ENCODE measurements around the gene TRPM3.

Gene TRPM3

DNA sequence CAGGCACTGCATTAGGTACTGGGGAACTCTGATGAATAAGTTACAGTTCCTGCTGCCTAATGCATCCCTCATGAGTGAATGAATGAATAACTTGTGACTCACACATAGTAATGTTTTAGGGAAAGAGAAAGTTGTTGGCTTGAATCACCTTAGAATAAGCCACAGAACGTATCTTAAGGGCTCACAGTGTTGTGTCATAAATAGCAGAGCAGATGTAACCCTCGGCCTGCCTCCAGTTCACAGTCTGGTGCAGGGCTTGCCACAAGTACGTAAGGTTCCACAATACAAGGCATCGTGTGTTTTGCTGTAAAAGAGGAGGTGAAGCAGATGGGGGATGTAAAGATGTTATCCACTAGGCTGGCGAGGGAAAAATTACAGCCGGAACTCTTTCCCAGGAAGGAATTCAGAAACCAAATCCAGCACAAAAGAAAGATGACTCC lies 218.7 kb downstream of the TRPM3 start:
- Histone ChIP-seq H3K4me3 (ENCODE audit: low read depth, low read length) (no peak overlapping the region), H3K4me1 (ENCODE audit: control insufficient read depth, insufficient read depth, low read length) (peaks cover 13% of the 10 kb centered on the region), H3K36me3 (ENCODE audit: control insufficient read depth, insufficient read depth, low read length) (no peaks in the 10 kb centered on the region)

DNA sequence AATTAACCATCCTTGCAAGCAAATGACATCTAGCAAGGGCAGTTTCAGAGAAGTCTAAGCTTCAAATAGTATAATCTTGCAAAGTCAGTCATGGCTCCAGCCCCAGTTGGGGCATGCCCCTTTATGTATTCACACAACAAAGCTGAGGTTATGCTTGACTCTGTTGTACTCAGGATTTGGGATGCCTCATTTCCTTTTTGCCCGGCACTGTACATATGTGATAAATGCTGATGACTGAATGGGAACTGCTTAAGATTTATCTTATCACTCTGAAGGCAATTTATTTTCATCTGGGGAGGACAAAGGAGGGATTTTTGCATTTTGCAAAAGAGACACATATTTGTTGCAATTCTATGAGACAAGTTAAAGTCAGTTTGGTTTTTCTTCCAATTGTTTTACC lies 219.2 kb downstream of the TRPM3 start:
- Histone ChIP-seq H3K4me3 (ENCODE audit: low read depth, low read length) (no peak overlapping the region), H3K9ac (ENCODE audit: low read depth, low read length) (no peak overlapping the region), H3K9me3 (ENCODE audit: control insufficient read depth, insufficient read depth, low read length) (no peaks in the 10 kb centered on the region)

More for the DNA sequence above, 218.7 kb downstream of the TRPM3 start:
- H3K27me3 ChIP-seq (ENCODE audit: control insufficient read depth, insufficient read depth, low read length), result no peaks in the 10 kb centered on the region
- H3K9me3 ChIP-seq (ENCODE audit: control insufficient read depth, insufficient read depth, low read length), result no peaks in the 10 kb centered on the region
- H3K9ac ChIP-seq (ENCODE audit: low read depth, low read length), result no peak overlapping the region
- no peak overlapping the region for H3K27ac ChIP-seq (ENCODE audit: low read depth, low read length)

DNA sequence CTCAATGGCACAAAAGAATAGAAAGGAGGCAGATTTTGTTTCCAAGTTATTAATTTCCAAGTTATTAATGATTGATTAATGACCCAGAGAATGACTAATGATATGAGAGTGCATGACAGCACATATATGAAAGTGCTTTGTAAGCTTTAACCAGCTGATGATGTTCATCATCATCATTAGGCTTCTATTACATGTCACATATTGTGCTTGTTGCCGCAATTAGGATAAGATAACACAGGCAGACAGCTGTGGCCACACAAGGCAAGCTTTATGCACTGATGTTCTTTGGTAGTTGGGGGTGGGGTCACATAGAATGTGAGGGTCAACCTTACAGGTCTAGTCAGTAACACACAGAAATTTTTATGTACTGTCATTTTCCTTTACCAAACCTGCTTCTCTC lies 219.7 kb downstream of the TRPM3 start:
- Histone ChIP-seq H3K4me3 (ENCODE audit: low read depth, low read length) (no peak overlapping the region), H3K36me3 (ENCODE audit: control insufficient read depth, insufficient read depth, low read length) (no peaks in the 10 kb centered on the region)

More for the DNA sequence above, 219.2 kb downstream of the TRPM3 start:
- Histone ChIP-seq H3K36me3 (ENCODE audit: control insufficient read depth, insufficient read depth, low read length) (no peaks in the 10 kb centered on the region), H3K27ac (ENCODE audit: low read depth, low read length) (no peak overlapping the region), H3K27me3 (ENCODE audit: control insufficient read depth, insufficient read depth, low read length) (no peaks in the 10 kb centered on the region), H3K4me1 (ENCODE audit: control insufficient read depth, insufficient read depth, low read length) (peaks cover 13% of the 10 kb centered on the region)

DNA sequence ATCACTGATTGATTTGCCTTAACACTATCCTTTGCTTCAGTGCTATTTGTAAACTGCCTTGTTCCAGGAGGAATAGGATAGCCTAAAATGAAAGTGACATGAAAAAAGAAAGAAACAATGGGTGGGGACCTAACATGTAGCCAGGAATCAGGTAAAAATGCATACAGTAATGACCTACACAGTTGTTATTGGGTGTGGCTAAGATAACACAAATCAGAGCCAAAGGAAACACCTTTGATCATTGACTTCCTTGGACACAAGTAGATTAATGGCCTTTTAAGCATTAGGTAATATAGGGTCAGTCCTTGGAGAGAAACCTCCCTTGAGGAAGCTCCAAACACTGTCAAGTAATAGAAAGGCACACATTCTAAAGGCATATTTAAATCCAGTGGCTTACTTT lies 220.4 kb downstream of the TRPM3 start:
- Histone ChIP-seq H3K27me3 (ENCODE audit: control insufficient read depth, insufficient read depth, low read length) (no peaks in the 10 kb centered on the region), H3K9me3 (ENCODE audit: control insufficient read depth, insufficient read depth, low read length) (no peaks in the 10 kb centered on the region), H3K4me3 (ENCODE audit: low read depth, low read length) (no peak overlapping the region), H3K9ac (ENCODE audit: low read depth, low read length) (no peak overlapping the region), H3K4me1 (ENCODE audit: control insufficient read depth, insufficient read depth, low read length) (peaks cover 13% of the 10 kb centered on the region), H3K36me3 (ENCODE audit: control insufficient read depth, insufficient read depth, low read length) (no peaks in the 10 kb centered on the region), H3K27ac (ENCODE audit: low read depth, low read length) (no peak overlapping the region)

More for the DNA sequence above, 219.7 kb downstream of the TRPM3 start:
- Histone ChIP-seq H3K4me1 (ENCODE audit: control insufficient read depth, insufficient read depth, low read length) (peaks cover 13% of the 10 kb centered on the region), H3K27me3 (ENCODE audit: control insufficient read depth, insufficient read depth, low read length) (no peaks in the 10 kb centered on the region), H3K9me3 (ENCODE audit: control insufficient read depth, insufficient read depth, low read length) (no peaks in the 10 kb centered on the region), H3K9ac (ENCODE audit: low read depth, low read length) (no peak overlapping the region), H3K27ac (ENCODE audit: low read depth, low read length) (no peak overlapping the region)

DNA sequence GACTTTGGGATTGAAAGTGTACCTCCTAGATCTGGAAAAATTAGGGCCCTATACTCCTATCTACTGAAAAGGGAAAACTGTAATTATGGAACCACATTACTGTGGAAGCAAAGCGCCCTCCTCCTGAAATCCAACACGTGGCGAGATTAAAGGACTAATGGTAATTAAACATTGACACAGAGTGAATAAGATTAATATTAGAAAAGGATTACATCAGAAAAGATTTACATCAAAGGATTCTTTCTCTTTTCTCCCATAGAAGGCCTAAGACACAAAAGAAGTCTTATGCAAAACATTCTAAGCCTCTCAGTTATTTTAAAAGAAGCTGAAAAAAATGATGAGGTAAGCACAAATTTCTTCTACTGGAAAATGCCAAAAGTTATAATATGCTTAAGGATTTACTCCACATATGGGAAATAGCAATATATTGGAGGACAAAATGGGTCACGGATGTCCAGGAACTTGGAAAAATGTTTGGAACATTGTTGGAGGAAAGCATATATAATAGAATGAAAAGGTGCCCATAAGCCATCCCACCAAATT lies 227.8 kb downstream of the TRPM3 start:
- Histone ChIP-seq H3K36me3 (ENCODE audit: control insufficient read depth, insufficient read depth, low read length) (no peaks in the 10 kb centered on the region), H3K27me3 (ENCODE audit: control insufficient read depth, insufficient read depth, low read length) (no peaks in the 10 kb centered on the region), H3K27ac (ENCODE audit: low read depth, low read length) (no peak overlapping the region), H3K9me3 (ENCODE audit: control insufficient read depth, insufficient read depth, low read length) (no peaks in the 10 kb centered on the region), H3K4me1 (ENCODE audit: control insufficient read depth, insufficient read depth, low read length) (0 out of 2 replicates have a peak, but pooled peaks cover 6% of the 10 kb centered on the region), H3K4me3 (ENCODE audit: low read depth, low read length) (no peak overlapping the region), H3K9ac (ENCODE audit: low read depth, low read length) (no peak overlapping the region)

DNA sequence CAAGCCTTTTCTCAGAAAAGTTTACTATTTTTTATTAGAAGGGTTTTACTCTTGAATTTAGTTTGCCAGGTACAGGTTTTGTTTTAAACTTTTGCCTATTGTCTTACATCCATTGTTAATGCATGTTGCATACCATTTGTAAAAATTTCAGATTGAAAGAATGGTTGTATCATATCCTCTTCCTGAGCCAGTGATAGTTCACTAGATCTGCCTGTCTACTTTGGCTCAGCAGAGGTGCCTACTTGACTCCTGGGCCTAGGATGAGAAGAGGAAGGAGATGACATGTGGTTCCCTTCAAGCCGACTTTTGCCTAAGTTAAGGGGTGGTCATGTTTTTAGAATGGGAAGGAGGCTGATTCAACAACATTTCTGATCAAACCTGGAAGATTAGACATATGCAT lies 232.9 kb downstream of the TRPM3 start:
- H3K9me3 ChIP-seq (ENCODE audit: control insufficient read depth, insufficient read depth, low read length), result no peaks in the 10 kb centered on the region
- H3K4me1 ChIP-seq (ENCODE audit: control insufficient read depth, insufficient read depth, low read length), result peaks cover 8% of the 10 kb centered on the region; the same call in 1 of the 2 replicates
- H3K9ac ChIP-seq (ENCODE audit: low read depth, low read length), result no peak overlapping the region
- no peak overlapping the region for H3K27ac ChIP-seq (ENCODE audit: low read depth, low read length)
- no peak overlapping the region for H3K4me3 ChIP-seq (ENCODE audit: low read depth, low read length)
- no peaks in the 10 kb centered on the region for H3K36me3 ChIP-seq (ENCODE audit: control insufficient read depth, insufficient read depth, low read length)
- H3K27me3 ChIP-seq (ENCODE audit: control insufficient read depth, insufficient read depth, low read length), result no peaks in the 10 kb centered on the region

DNA sequence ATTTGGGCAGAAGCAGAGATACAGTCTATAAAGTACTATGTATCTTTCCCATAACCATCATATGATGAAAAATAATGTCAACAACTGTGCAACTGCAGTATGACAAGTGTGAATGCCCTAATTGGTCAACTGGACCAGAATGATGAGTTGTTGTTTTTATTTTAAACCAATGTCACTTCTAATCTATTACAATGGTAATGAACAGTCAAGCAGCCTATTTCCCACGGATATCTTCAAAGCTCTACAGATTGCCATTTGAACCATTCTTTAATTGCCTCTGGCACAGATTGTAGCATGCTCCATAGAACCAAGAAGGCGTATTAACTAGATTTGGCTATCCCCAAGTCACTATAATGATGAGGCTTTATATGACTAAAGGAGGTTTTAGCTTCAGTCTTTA lies 233.6 kb downstream of the TRPM3 start:
- Histone ChIP-seq H3K4me3 (ENCODE audit: low read depth, low read length) (no peak overlapping the region), H3K27ac (ENCODE audit: low read depth, low read length) (no peak overlapping the region), H3K36me3 (ENCODE audit: control insufficient read depth, insufficient read depth, low read length) (no peaks in the 10 kb centered on the region), H3K27me3 (ENCODE audit: control insufficient read depth, insufficient read depth, low read length) (no peaks in the 10 kb centered on the region), H3K9ac (ENCODE audit: low read depth, low read length) (no peak overlapping the region), H3K4me1 (ENCODE audit: control insufficient read depth, insufficient read depth, low read length) (peaks cover 7% of the 10 kb centered on the region; the same call in 1 of the 2 replicates), H3K9me3 (ENCODE audit: control insufficient read depth, insufficient read depth, low read length) (no peaks in the 10 kb centered on the region)

DNA sequence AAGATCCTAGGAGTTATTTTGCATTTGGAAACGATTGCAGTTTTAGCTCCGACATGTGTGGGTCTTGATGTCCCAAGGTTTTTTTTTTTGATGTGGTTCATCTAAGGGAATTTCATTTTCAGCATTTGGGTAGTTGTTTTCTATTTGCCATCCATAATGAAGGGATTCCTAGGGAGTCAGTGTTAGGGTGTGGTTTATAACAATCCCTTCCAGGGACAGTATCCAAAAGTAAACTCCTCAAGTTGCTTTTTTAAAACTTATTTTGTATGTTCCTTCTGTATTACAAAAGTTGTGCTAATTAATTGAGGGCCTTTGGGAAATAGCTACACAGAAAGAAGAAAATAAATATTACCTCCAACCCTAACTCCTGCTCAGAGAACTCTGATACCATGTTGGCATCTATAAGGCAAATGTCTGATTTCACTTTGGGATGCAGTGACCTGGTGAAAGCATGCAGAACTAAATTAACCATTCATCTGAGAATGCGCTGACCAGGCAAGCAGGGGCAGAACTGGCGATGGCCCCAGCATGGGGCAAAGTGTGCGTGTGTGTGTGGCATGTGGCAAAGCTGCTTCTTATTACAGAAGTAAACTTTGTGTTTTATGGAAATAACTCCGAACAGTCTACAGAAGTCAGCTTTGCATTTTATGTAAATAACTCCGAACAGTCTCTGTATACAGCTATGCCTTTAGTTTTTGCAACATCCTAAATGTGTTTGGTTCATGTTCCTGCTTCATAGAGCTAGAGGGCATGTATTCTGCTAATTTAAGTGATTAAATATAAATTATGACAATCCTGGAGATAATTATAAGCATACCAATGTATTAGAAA lies 237.2 kb downstream of the TRPM3 start:
- no peak overlapping the region for H3K9ac ChIP-seq (ENCODE audit: low read depth, low read length)
- no peaks in the 10 kb centered on the region for H3K27me3 ChIP-seq (ENCODE audit: control insufficient read depth, insufficient read depth, low read length)
- no peaks in the 10 kb centered on the region for H3K9me3 ChIP-seq (ENCODE audit: control insufficient read depth, insufficient read depth, low read length)
- no peak overlapping the region for H3K27ac ChIP-seq (ENCODE audit: low read depth, low read length)
- H3K36me3 ChIP-seq (ENCODE audit: control insufficient read depth, insufficient read depth, low read length), result no peaks in the 10 kb centered on the region
- H3K4me1 ChIP-seq (ENCODE audit: control insufficient read depth, insufficient read depth, low read length), result peaks cover 12% of the 10 kb centered on the region
- no peak overlapping the region for H3K4me3 ChIP-seq (ENCODE audit: low read depth, low read length)

DNA sequence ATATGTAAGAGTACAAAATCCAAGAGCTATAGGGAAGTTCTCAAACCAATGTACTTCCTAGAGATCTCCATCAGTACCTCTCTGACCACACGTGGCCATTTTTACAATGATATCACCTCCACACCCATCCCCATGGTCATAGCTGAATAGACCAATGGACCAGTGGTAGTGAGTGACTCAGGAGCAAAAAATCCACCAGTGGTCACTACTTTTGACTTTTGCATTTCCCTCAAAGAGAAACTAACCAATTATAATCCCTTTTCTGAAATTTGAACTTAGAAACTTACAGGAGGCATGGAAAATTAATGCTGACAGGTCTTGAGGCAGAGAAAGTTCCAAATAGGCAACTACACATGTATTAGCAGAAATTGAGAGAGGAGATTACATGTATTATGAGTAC lies 238.4 kb downstream of the TRPM3 start:
- Histone ChIP-seq H3K27me3 (ENCODE audit: control insufficient read depth, insufficient read depth, low read length) (no peaks in the 10 kb centered on the region), H3K4me1 (ENCODE audit: control insufficient read depth, insufficient read depth, low read length) (peaks cover 12% of the 10 kb centered on the region), H3K27ac (ENCODE audit: low read depth, low read length) (no peak overlapping the region), H3K9me3 (ENCODE audit: control insufficient read depth, insufficient read depth, low read length) (no peaks in the 10 kb centered on the region), H3K9ac (ENCODE audit: low read depth, low read length) (no peak overlapping the region), H3K36me3 (ENCODE audit: control insufficient read depth, insufficient read depth, low read length) (no peaks in the 10 kb centered on the region), H3K4me3 (ENCODE audit: low read depth, low read length) (no peak overlapping the region)

DNA sequence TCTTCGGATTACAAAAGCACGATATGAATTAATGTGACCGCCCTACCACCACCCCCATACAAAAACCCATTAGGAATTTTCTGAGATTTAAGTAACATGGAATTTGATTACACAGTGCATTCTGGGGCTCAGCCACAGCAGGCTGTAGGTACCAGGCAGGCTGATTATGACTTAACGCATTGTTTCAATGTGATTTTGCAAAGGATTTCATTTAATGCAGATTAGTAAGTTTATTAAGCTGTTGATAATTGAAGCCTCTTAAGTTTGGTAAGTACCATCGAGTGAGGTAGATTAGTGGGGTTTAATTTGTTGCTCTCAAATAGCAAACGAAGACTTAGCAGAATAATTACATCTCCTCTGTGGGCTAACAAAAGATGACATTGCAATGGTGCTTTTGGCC lies 240.1 kb downstream of the TRPM3 start:
- Histone ChIP-seq H3K36me3 (ENCODE audit: control insufficient read depth, insufficient read depth, low read length) (no peaks in the 10 kb centered on the region), H3K27me3 (ENCODE audit: control insufficient read depth, insufficient read depth, low read length) (no peaks in the 10 kb centered on the region), H3K27ac (ENCODE audit: low read depth, low read length) (no peak overlapping the region), H3K4me1 (ENCODE audit: control insufficient read depth, insufficient read depth, low read length) (peaks cover 12% of the 10 kb centered on the region), H3K4me3 (ENCODE audit: low read depth, low read length) (no peak overlapping the region), H3K9me3 (ENCODE audit: control insufficient read depth, insufficient read depth, low read length) (no peaks in the 10 kb centered on the region), H3K9ac (ENCODE audit: low read depth, low read length) (no peak overlapping the region)

DNA sequence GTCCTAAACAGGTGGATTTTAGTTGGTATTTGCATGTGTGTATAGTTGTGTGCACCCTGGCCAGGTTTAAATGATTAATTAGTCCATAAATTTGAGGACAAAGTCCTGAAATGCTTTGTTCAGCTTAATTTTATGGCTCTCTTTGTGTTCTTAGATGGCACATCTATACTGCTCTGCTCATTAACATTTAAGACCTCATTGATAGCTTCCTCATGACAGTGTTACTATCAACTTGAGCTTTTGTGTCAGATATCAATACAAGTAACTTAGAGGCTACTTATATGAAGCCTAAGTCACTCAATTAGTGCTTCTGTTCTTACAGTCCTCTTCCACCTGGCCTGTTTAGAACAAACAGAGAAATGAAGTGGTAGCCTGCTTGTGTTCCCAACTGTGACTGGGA lies 240.9 kb downstream of the TRPM3 start:
- Histone ChIP-seq H3K27ac (ENCODE audit: low read depth, low read length) (no peak overlapping the region), H3K27me3 (ENCODE audit: control insufficient read depth, insufficient read depth, low read length) (no peaks in the 10 kb centered on the region), H3K9me3 (ENCODE audit: control insufficient read depth, insufficient read depth, low read length) (no peaks in the 10 kb centered on the region), H3K9ac (ENCODE audit: low read depth, low read length) (no peak overlapping the region), H3K4me3 (ENCODE audit: low read depth, low read length) (no peak overlapping the region), H3K4me1 (ENCODE audit: control insufficient read depth, insufficient read depth, low read length) (peaks cover 12% of the 10 kb centered on the region), H3K36me3 (ENCODE audit: control insufficient read depth, insufficient read depth, low read length) (no peaks in the 10 kb centered on the region)

All from HUES48 (cell line).